RPMI7951 (cell line): ENCODE data around the gene ADAMTSL2. TPM values are rescaled to one million over a fixed set of nuclear protein-coding genes. Genes with fewer than 3 reads are reported as not detected.

Experiments used
- total RNA-seq: library from RNA; depleted of rRNA; stranded (reverse); fragments of >200 nt; shearing (Covaris generic); gene quantifications from 2 replicates; pipeline ENCODE4 v1.2.3, GENCODE V29; 2014; rRNA removed

ADAMTSL2 gene
- total RNA-seq, 1 experiment from 2014 or later = 6.6 TPM

Other genes with a start within 250 kb of the ADAMTSL2 start
- 4.6 and 11.2 TPM in 2 replicates for gene SURF6, start 198.5 kb upstream of the ADAMTSL2 start, total RNA-seq
- 13.8 and 15.2 TPM in 2 replicates for gene MED22, start 186.6 kb upstream of the ADAMTSL2 start, total RNA-seq
- 1,811 and 1,953 TPM in 2 replicates for gene RPL7A, start 186.5 kb upstream of the ADAMTSL2 start, total RNA-seq
- 13.3 and 15.9 TPM in 2 replicates for gene SURF1, start 178.2 kb upstream of the ADAMTSL2 start, total RNA-seq
- 15.0 and 15.7 TPM in 2 replicates for gene SURF2, start 178.2 kb upstream of the ADAMTSL2 start, total RNA-seq
- gene SURF4, start 158.6 kb upstream of the ADAMTSL2 start, total RNA-seq = 188 and 217 TPM in 2 replicates
- gene STKLD1, start 158.3 kb upstream of the ADAMTSL2 start, total RNA-seq = 1.5 and 1.7 TPM in 2 replicates
- gene REXO4, start 116.7 kb upstream of the ADAMTSL2 start, total RNA-seq = 9.0 and 9.5 TPM in 2 replicates
- gene ADAMTS13, start 112.3 kb upstream of the ADAMTSL2 start, total RNA-seq = not detected in 2 replicates
- 2.4 TPM in 2 replicates for gene CACFD1, start 74.7 kb upstream of the ADAMTSL2 start, total RNA-seq
- gene SLC2A6, start 55.6 kb upstream of the ADAMTSL2 start, total RNA-seq = 15.4 and 23.7 TPM in 2 replicates
- gene MYMK, start 9.7 kb upstream of the ADAMTSL2 start, total RNA-seq = not detected in 2 replicates
- gene FAM163B, start 74.7 kb downstream of the ADAMTSL2 start, total RNA-seq = 1.1 and 1.2 TPM in 2 replicates
- gene DBH, start 101.7 kb downstream of the ADAMTSL2 start, total RNA-seq = not detected in 2 replicates
- 1.8 and 1.9 TPM in 2 replicates for gene SARDH, start 203.6 kb downstream of the ADAMTSL2 start, total RNA-seq